KG1 (cell line): ENCODE results near the gene PIP5K1C.

Experiments used
- DNase-seq: peaks from one replicate; lab custom pipeline; 2025; lab: John Stamatoyannopoulos, UW

PIP5K1C gene

DNA sequence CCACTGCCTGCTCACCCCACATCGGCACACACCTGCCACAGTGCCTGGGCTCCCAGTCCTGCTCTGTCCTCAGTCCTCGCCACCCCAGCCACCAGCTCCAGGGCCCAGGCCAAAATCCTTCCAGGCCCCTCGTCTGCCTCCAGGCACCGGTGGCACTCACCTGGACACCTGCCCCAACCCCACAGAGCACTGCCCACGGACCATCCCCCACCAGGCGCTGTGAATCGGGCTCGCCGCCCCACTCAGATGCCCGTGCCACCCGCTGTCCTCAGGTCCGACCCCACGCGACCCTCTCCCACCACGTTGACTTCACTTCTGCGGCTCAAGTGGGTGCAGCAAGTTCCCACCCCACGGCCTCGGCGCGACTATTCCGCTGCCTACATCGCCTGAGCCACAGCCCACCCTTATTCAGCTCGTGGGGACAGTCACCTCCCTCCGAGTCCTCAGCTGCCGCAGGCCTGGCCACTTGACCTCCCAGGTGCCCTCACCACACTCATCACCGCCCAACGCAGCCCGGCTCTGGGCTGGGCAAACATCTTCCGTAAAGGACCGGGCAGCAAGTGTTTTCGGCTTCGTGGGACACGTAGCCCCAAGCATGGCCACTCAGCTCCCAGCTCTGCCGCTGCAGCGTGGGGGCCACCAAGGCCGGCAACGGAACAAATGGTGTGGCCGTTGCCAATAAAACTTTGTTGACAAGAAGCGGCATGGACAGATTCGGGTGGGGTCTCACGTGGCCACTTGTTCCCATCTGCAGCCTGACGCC, 5.7 kb downstream of the PIP5K1C start:
- DNase-seq, result no peak

DNA sequence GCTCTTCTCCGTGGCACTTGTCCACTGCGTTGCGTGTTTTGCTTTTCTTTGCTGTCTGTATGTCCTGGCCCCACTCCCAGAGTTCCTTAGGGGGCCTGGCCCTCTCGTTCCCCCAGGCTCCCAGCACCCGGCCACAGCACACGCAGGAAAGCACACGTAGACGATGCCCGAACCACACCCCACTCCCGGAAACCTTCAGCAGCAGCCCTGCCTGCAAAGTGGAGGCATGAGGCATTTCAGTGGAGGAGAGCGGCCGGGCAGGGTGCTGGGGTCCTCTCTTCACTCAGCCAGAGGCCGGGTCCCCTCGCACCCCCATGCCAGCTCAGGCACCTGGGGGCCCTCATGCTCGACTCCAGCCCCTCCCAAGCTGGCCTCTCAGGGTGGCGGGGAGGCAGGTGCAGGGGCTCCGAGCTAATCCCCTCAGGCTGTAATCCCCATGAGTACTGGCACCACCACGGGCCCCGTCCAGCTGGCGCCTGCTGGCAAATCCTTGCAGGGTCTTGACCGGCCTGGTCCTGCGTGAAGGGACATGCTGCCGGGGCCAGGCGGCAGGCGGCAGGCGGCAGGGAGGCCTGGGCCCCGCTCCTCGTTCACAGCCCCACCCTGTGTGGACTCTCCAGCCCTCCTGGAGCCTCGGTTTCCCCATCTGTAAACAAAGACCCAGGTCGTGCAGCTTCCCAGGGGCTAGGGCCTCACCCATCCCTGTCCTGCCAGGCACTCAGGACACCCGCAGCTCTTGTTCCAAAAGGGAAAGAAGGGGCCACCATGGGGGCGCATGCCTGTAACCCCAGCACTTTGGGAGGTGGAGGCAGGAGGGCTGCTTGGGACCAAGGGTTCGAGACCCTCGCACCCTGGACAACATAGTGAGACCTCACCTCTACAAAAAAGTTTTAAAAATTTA, 7.0 kb downstream of the PIP5K1C start:
- DNase-seq, result no peak

DNA sequence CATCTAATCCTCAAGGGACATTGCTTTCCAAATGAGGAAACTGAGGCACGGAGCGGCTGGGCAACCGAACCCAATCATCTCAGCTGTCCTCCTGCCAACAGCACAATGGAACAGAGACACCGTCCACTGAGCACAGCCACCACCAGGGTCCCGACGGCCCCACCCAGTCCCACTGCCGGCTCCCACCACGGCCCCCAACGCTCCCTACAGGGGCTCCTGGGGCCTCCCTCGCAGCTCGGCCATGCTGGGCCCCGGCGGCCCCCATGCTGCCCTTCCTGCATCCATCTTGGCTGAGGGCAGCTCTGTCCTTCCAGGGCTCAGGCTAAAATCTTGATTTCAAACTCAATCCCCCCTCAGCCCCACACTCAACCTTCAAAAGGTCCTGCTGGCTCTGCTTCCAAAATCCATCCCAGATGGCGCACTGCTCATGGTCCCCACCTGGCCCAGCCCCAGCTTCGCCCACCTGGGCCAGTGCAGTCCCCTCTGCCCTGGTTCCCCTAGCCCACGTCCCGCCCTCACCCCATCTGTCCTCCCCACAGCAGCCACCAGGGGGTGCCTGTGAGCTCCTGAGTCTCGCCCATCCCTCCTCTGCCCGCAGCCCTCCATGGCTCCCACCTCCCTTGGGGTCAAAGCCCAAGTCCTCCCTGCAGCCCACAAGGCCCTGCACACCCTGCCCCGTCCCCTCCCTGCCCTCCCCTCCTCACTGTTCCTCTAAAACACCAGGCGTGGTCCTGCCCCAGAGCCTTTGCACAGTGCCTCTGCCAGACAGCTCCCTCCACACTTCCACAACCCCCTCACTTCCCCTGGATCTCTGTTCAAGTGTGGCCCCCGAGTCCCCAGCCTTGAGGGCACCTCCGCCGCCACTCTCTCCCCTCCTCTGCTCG, 7.9 kb downstream of the PIP5K1C start:
- no peak for DNase-seq

DNA sequence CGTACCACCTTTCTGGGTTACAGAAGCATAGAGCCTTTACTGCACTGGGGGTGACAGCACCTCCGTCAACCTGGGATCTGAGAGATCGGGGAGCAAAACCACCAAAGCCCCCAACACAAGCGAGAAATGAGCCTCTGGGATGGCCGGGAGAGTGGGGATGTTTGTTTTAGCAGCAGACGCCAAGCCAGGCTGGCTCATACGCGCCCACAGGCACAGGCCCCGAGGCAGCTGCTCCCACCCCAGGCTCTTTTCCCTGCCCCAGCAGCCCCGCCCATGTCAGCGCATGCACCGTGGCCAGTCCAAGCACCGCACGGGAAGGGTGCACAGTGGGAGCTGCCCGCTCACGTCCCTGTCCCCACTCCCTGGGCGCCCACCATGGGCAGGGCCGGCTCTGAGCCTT, 8.5 kb downstream of the PIP5K1C start:
- no peak for DNase-seq

DNA sequence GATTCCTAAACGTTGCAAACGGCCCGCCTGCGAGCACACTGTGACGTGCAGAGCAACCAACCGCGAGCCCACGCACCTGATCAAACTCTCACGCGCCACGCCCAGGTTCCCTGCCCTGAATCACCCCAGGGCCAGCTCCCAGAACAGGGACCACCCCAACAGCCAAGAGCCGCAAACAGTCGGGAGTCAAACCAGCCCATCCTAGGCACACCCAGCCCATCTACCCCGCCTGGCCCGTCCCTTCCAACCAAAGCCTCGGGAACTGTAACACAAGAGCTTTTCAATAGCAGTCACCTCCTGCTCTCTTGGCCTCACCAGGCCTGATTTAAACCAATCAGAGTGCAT, 8.9 kb downstream of the PIP5K1C start:
- no peak for DNase-seq

DNA sequence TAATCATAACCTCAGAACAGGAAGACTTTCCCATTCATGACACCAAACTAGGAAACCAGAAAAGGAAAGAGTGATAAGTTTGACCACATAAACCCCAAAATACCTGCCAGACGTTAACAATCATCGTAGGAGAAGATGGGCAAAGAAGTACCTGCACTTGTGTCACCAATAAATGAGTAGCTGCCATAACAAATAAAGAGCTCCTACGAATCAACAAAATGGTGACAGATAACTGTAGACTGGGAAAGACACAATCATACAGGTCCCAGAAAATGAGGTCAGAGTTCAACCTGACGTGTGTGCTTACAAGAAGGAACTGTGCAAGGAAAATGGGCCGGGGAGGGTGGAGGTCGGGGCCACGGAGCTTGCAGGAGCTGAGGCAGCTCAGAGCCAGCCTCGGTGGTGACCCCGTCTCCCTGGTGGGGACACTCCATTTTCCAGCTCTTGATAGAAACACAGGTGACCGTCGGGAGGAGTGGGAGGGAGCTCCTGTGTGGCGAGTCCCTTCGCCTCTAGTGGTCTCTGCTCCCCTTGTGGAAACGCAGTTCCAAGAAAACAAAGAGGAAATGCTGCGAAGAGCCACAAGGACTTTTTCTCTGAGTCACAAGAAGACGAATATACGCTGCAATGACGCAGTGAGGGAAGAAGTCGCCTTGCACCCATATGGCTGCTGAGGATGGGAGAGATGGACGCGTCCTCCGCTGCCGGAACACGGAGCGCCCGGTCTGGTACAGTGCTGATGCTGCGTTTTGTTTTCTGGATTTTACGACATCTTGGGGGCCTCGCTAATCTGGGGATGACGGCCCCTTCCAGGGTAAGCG, 9.5 kb downstream of the PIP5K1C start:
- no peak for DNase-seq

DNA sequence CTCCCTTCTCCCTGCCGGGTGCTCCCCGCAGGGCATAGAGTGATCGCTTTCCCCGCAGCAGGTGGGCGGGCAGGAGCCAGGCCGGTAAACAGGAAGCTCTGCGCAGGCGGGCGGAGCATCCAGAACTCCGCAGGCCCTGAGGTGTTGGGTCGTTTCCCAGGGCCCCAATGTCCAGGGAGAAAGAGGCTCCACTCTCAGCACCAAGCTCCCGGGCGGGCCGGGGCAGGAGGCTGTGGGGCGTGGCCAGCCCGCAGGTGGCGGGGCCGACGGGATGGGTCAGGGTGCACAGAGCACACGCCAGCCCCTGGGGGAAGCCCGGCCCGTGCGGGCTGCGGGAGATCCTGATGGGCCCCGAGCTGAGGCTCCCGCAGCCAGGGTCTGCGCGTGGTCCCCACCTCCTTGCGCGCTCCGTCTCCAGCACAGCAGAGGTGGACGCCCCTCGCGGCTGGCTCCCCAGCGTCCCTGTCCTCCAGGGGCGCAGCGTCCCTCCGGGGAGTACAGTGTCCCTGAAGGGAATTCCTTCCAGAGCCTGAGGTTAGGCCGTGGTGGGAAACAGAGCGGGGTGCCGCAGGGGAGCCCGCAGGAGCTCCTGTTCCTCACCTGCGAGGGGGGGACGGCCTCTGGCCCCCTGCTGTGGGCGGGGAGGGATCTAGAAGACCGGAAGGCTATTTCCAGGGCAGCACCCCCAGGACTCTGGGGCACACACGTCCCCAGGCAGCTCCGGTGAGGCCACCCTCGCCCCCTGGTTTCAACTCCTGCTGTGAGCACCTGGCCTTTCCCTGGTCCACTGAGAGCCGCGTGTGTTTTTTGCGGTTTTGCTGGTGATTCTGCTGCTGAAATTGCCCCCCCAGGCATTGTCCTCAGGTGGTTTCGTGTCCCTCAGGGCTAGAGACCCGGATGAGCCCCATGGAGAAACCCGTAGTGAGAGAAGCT, 12.2 kb downstream of the PIP5K1C start:
- no peak for DNase-seq

DNA sequence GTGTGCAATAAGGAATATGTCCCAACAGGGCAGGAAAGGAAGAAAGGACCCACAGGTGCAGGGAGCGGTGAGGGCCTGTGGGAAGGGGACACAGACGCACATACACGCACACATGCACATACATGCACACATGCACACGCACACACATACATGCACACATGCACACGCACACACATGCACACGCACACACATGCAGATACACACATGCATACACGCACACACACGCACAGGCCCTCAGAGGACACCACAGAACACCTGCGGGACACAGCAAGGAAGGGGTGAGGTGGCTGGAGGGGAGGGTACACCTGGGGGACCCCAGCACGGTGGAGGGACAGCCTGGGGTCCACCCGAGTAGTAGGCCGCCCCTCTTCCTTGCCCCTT, 12.9 kb downstream of the PIP5K1C start:
- no peak for DNase-seq

DNA sequence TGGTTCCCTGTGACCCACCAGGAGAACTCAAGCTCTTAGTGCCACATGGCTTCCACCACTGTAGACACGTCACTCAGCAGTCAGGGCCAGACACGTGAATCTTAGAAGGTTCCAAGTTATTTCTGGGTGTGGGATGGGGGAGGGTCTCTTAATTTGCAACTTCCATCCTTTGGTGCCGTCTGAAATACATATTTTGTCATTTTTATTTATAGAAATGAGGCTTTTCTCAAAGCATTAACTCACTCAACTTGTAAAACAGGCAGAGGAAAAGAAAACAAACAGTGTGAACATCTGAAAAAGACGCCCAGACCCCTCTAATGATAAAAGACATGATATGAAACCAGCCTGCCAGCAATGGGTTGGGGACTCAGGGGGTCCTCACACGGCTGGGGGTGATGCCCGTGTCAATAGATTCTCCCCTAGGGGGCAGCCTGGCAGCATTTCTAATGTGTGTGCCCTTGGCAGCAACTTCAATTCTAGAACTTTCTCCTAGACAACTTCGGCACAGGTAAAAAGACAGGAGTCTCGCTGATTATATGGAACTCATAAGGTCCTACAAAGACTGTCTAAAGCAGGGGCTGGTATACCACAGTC, 15.4 kb downstream of the PIP5K1C start:
- DNase-seq, result no peak

DNA sequence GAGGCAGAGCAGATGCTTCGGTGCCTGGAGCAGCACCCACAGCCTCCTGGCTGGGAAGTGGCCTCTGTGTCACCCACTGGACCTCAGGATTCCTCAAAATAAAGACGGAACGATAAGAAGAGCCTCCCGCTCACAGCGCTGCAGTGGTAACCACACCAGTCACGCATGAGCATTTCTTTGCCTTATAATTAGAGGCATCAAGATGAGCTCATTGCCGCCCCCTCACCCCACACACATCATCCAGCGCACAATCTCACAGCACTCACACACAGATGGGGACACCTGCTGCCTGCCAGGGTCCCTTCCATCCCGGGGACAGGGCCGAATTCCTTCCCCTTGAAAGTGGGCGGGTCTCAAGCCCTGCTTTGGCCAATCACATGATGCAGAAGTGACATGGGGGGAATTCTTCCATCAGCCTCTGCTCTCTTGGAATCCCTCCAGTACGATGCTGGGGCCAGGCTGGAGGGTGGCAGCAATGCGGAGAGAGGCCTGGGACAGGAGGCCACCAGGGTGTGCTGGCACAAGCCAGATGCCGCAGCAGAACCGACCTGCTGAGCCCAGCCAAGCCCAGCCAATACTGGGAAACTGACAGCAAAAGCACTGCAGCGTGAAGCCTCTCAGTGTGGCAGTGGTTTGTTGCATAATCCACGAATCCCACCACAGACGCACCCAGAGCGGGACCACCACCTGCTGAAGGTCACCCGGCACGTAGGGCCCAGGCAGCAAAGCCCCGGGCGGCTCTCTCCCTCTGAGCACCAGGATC, 16.0 kb downstream of the PIP5K1C start:
- DNase-seq, result no peak

DNA sequence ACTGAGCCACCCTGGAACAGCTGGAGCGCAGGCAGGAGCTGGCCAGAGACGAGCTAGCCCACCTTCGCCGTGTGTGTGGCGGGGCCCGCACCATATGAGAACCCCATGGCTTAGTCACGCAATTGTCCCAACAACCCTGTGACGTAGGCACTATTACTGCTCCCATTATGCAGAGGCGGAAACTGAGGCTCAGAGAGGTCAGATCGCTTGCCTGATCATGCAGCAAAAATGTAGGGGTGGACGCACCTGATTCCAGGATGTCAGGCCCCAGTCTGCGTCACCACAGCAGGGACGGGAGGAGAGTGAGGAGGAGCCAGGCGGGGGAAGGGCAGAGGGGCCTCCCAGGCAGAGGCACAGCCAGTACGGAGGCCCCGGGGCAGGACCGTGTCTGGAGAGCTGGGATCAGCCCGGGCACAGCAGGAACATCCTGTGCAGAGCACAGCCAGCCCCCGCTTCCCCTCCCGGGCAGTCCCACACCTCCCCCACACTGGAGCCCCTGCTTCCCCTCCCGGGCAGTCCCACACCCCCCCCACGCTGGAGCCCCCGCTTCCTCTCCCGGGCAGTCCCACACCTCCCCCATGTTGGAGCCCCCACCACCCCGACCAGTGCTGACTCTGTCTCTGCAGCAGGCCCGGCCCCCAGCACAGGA, 16.7 kb downstream of the PIP5K1C start:
- DNase-seq, result no peak

DNA sequence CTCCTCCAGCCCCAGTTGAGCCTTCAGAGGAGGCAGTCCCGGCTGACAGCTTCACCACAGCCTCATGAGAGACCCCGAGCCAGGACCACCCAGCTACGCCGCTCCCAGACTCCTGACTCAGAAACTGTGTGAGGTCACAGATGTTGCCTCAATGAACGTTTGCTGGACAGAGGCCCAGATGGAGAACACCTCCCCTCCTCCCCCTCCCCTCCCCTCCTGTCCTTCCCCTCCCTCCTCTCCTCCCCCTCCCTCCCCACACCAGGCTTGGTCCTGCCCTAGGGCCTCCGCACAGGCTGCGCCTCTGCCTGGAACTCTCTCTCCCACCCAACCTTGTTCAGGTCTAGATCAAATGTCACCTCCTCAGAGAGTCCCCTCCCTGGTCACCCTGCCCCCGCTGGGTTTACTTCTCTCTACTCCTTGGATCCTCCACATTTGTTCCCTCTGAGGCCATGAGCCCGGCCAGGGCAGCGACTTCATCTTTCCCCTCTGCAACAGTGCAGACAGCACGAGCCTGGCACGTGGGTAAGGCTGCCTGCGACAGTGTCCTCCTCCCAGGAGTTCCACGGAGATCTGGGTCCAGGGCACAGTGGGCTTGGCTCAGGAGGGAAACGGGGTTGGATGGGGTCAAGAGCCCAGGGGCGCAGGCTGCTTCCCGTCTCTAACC, 17.4 kb downstream of the PIP5K1C start:
- no peak for DNase-seq

DNA sequence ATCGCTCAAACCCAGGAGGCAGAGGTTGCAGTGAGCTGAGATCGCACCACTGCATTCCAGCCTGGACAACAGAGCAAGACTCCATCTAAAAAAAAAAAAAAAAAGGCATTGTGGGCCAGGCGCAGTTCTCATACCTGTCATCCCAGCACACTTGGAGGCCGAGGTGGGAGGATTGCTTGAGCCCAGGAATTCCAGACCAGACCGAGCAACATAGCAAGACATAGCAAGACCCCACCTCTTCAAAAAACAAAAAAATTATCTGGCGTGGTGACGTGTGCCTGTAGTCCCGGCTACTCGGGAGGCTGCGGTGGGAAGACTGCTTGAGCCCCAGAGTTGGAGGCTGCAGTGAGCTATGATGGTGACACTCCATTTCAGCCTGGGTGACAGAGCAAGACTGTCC, 18.0 kb downstream of the PIP5K1C start:
- no peak for DNase-seq

DNA sequence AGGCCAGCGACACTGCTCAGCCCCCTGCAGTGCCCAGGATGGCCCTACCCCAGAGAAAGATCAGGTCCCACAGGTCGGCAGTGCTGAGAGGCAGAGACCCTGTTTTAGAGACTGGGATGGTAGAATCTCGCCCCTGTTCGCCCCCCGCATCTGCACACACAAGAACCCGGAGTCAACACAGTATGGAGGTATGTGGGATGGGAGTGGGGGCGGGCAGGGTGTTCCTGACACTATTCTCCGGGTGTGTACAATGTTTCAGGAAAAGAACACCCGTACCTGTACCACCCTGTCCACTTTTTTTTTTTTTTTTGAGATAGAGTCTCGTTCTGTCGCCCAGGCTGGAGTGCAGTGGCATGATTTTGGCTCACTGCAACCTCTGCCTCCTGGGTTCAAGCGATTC, 19.3 kb downstream of the PIP5K1C start:
- DNase-seq, result no peak

DNA sequence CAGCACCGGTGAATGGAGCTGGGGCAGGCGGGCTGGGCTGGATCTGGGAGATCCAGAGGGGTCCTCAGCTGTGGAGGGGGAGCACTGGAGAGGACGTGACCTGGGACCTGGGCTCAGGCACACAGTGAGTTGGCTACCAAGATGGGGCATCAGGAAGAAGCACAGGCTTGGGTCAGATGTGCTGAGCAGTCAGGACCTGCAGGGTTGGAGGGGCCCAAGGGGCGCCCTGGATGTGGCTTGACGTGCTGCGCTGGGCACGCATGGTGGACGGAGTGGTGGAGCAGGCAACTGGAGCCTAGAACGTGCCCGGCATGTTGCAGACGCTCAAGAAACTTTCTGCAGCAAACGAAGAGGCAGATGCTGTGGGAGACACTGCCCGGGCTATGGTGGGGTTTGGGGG, 20.7 kb downstream of the PIP5K1C start:
- no peak for DNase-seq

DNA sequence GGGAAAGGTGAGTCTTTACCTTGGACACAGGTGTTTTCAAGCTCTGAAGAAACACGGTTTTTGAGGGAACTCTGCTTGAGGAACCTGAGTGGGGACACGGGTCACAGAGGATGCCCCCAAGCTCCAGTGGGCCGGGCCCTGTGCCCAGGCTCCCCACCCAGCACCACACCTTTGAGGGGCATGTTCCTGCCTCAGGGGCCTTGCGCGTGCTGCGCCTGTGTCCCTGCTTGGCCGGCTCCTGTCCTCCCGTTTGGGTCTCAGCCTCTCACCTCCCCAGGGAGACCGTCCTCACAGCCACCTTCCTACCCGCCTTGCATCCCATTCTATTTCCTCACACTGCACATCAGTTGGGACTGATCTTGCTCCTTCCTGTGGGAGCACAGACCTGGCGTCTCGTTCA, 21.1 kb downstream of the PIP5K1C start:
- no peak for DNase-seq

DNA sequence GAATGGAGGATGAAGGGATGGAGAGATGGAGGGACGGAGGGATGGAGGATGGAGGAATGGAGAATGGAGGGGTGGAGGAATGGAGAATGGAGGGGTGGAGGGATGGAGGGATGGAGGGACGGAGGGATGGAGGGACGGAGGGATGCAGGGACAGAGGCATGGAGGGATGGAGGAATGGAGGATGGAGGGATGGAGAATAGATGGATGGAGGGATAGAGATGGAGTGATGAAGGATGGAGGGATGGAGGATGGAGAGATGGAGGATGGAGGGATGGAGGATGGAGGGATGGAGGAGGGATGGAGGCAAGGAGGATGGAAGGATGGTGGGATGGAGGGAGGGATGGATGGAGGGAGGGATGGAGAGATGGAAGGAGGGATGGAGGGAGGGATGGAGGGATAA, 22.1 kb downstream of the PIP5K1C start:
- DNase-seq, result no peak
